Omental fat pad (tissue), 4 donors: Measurements from ENCODE around the gene MACIR. TPM values are rescaled to one million over a fixed set of nuclear protein-coding genes. Genes with fewer than 3 reads are reported as not detected.
A peak's percentile ranks its signal among the peaks of the same experiment; 100 is the strongest.
"Not testable (repeated sequence)": the region's sequence is repeated elsewhere in the genome, so short reads cannot be mapped to it uniquely, and the experiment has no call there.

Experiments
- ATAC-seq: fragments of 150-250 bp; one replicate; pipeline ENCODE4 v1.9.1; 2016; ENCODE audit warnings: mild to moderate bottlenecking, moderate library complexity; ENCODE audit not compliant: low FRiP score
- DNase-seq: peaks from one replicate; pipeline ENCODE4 v3.0.0-alpha.2; 2019; ENCODE audit warnings: low spot score
- CTCF ChIP-seq, 3 donors: fragments of 450-650 bp; IDR thresholded peaks; one replicate each; pipeline ENCODE4 v1.5.1; 2016 to 2017; ENCODE audit warnings: antibody characterized with exemption in 3 of 3, mild to moderate bottlenecking in 3 of 3, moderate library complexity in 2 of 3
- total RNA-seq, 4 donors: library from RNA; depleted of rRNA; stranded (reverse); fragments of >200 nt; gene quantifications; one replicate each; pipeline ENCODE4 v1.1.0, GENCODE V29; 2016

Gene MACIR
- total RNA-seq, 4 donors from 2014 or later: 18.6 to 50.6 (median 23.3) TPM

GRCh38 chr5:103217101-103217500, 41.5 kb upstream of the MACIR start:
- ATAC-seq (no peak), DNase-seq (no peak)
- no peak for TF ChIP-seq CTCF (IDR thresholded peaks at IDR 0.05)

- ATAC-seq (peak; percentile 54), DNase-seq (no peak)
- no peak for TF ChIP-seq CTCF (IDR thresholded peaks at IDR 0.05)
Measured at GRCh38 chr5:103218164-103218563, 40.4 kb upstream of the MACIR start.

GRCh38 chr5:103219074-103219473, 39.5 kb upstream of the MACIR start:
- ATAC-seq, DNase-seq: not testable (repeated sequence)

GRCh38 chr5:103223031-103223955, 35.3 kb upstream of the MACIR start:
- DNase-seq (no peak), ATAC-seq (no peak)
- no peak for TF ChIP-seq CTCF (IDR thresholded peaks at IDR 0.05)

- DNase-seq (no peak), ATAC-seq (peak; percentile 85)
- no peak for TF ChIP-seq CTCF (IDR thresholded peaks at IDR 0.05)
Measured at GRCh38 chr5:103224118-103224893, 34.3 kb upstream of the MACIR start.

- ATAC-seq: no peak
- DNase-seq: no peak
- no peak for TF ChIP-seq CTCF (IDR thresholded peaks at IDR 0.05)
Measured at GRCh38 chr5:103224894-103225246, 33.7 kb upstream of the MACIR start.

- no peak for TF ChIP-seq CTCF (IDR thresholded peaks at IDR 0.05)
- DNase-seq (no peak), ATAC-seq (no peak)
Measured at GRCh38 chr5:103228061-103228460, 30.5 kb upstream of the MACIR start.
